Measurements from ENCODE around the gene PKN2. TPM values are rescaled to one million over a fixed set of nuclear protein-coding genes. Genes with fewer than 3 reads are reported as not detected.

PKN2 gene
- total and polyA plus RNA-seq, 9 of the 15 experiments (the other 6 are each of a cell fraction or from before 2014, with no cell fraction given): 4.5 to 25.3 (median 19.2) TPM

DNA sequence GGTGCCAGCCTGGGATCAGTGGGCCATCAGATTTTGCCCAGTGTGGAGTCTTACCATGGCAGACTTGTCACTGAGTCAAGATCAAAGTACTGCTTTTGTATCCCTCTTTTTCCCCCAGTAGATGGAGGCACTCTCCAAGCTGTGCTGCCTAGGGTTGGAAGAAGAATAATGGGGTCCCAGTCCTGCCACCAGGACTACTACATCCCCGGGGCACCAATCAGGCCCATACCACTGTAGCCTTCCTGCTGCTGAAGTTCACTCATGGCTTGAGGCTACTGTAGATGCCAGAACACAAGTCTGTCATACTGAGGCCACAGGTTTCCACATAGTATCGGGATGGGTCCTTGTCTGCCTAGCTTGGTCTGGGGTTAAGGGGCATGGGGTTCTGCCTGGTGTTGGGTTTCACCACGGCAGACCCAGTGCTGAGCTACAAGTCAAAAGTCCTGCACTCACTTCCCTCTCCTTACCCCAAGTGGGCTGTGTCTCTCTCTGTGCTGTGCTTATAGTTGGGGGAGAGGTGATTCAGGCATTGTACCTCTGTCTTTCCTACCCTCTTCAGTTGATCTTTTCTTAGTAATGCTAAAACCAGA lies 53.4 kb downstream of the PKN2 start:
- DNase-seq (ENCODE audit: extremely low read depth in 1 of 4, low spot score in 3 of 4): no peak
- in situ Hi-C loops (cut with MboI): no loop called here
- BruUV-seq (replicated peaks): no TSS peak
- Histone ChIP-seq H3K27me3 (ENCODE audit: control insufficient read depth in 2 of 2, insufficient read depth in 2 of 2, low read length in 2 of 2) (no peaks in the 10 kb centered on the region), H3K4me2 (ENCODE audit: insufficient read depth, low read length) (no peak overlapping the region), H2AFZ (ENCODE audit: low read depth, low read length) (no peak overlapping the region), H3K4me1 (replicated peaks in 1 of 2; ENCODE audit: control insufficient read depth in 2 of 2, insufficient read depth in 2 of 2, low read length in 2 of 2) (no peaks in the 10 kb centered on the region), H4K20me1 (replicated peaks; ENCODE audit: control insufficient read depth, insufficient read depth, low read length) (no peaks in the 10 kb centered on the region), H3K36me3 (ENCODE audit: control insufficient read depth, insufficient read depth, low read length) (peaks cover 22% of the 10 kb centered on the region; the same call in 2 of the 3 replicates), H3K79me2 (ENCODE audit: control insufficient read depth, insufficient read depth, low read length) (peaks cover 84% of the 10 kb centered on the region), H3K4me3 (no peak overlapping the region), H3K9me1 (ENCODE audit: control insufficient read depth, insufficient read depth, low read length) (no peaks in the 10 kb centered on the region), H3K9ac (ENCODE audit: insufficient read depth in 1 of 2, low read depth in 2 of 2, low read length in 2 of 2) (no peak overlapping the region), H3K9me3 (replicated peaks; ENCODE audit: control insufficient read depth, insufficient read depth, low read depth, low read length) (peaks cover 5% of the 10 kb centered on the region; the same call in 1 of the 2 replicates), H3K27ac (ENCODE audit: extremely low read depth, low read depth, low read length) (no peak overlapping the region)
- POLR2A ChIA-PET: no interaction called here
- peak; percentile 46 for FAIRE-seq
- TF ChIP-seq CHD4 (IDR thresholded peaks at IDR 0.05; ENCODE audit: insufficient read depth, insufficient replicate concordance, low read depth, low read length, poor library complexity, severe bottlenecking): no peak
- TF ChIP-seq NEUROD1 (IDR thresholded peaks at IDR 0.05; ENCODE audit: borderline replicate concordance, low read depth, low read length, partially characterized antibody): no peak
- TF ChIP-seq, protein P1, sequence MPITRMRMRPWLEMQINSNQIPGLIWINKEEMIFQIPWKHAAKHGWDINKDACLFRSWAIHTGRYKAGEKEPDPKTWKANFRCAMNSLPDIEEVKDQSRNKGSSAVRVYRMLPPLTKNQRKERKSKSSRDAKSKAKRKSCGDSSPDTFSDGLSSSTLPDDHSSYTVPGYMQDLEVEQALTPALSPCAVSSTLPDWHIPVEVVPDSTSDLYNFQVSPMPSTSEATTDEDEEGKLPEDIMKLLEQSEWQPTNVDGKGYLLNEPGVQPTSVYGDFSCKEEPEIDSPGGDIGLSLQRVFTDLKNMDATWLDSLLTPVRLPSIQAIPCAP (CRISPR knock-in tag; IDR thresholded peaks at IDR 0.05; ENCODE audit: borderline replicate concordance): no peak
- TF ChIP-seq, protein P2, sequence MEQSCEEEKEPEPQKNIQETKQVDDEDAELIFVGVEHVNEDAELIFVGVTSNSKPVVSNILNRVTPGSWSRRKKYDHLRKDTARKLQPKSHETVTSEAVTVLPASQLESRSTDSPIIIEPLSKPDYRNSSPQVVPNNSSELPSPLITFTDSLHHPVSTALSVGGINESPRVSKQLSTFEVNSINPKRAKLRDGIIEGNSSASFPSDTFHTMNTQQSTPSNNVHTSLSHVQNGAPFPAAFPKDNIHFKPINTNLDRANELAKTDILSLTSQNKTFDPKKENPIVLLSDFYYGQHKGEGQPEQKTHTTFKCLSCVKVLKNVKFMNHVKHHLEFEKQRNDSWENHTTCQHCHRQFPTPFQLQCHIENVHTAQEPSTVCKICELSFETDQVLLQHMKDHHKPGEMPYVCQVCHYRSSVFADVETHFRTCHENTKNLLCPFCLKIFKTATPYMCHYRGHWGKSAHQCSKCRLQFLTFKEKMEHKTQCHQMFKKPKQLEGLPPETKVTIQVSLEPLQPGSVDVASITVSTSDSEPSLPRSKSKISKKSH (CRISPR knock-in tag; IDR thresholded peaks at IDR 0.05): no peak
- no peak for ATAC-seq
- 87% methylated on average over 3 of the region's 3 CpGs for WGBS (ENCODE audit: insufficient coverage, low coverage, missing lambda C conversion rate)
- intact Hi-C loops (cut with micrococcal nuclease): loop anchor here (5.0 kb wide), 1 partner anchor 140 kb away; no protein-coding TSS in a partner anchor
- CTCF ChIA-PET (ENCODE audit: low intra/inter-chr PET ratio): no interaction called here

Measured in K562 (cell line).